ENCODE results near the gene OSBPL9.
A peak's percentile ranks its signal among the peaks of the same experiment; 100 is the strongest.
"Not testable (repeated sequence)": the region's sequence is repeated elsewhere in the genome, so short reads cannot be mapped to it uniquely, and the experiment has no call there.

The OSBPL9 gene

GRCh38 chr1:51669272-51669671 is 52.4 kb downstream of the OSBPL9 start:
- DNase-seq = no peak

GRCh38 chr1:51669816-51670215 is 52.9 kb downstream of the OSBPL9 start:
- DNase-seq = no peak

DNA sequence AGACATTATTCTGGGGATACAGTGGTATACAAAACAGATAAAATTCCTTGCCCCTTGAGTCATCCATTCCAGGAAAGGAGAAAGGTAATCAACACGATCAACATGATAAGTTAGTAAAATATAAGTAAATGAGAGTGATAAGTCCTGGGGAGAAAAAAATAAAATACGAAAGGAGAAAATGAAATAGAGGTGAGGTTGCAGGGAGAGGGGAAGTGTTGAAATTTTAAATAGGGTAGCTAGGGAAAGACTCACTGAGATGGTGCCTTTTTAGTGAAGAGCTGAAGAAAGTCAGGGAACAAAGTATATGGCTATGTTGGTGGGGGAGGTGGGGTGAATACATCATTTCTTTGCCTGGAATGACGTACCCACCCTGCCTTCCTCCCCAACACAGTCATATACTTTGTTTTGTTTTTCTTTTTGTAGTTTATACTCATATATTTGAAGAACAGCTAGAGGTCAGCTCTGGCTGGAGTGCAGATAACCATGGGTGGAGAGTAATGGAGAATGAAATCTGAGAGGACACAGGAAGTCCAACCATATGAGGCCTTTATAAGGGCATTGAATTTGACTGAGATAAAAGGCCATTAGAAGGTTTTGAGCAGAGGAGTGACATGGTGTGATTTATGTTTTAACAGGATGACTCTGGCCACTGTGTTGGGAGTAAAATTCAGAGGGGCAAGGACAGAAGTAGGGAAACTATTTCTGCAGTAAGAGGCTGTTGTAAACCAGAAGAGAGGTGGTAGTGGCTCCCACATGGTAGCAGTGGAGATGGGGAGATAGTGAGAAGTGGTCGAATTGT is 54.8 kb downstream of the OSBPL9 start:
- DNase-seq = no peak

GRCh38 chr1:51673279-51673678 is 56.4 kb downstream of the OSBPL9 start:
- DNase-seq = no peak

DNA sequence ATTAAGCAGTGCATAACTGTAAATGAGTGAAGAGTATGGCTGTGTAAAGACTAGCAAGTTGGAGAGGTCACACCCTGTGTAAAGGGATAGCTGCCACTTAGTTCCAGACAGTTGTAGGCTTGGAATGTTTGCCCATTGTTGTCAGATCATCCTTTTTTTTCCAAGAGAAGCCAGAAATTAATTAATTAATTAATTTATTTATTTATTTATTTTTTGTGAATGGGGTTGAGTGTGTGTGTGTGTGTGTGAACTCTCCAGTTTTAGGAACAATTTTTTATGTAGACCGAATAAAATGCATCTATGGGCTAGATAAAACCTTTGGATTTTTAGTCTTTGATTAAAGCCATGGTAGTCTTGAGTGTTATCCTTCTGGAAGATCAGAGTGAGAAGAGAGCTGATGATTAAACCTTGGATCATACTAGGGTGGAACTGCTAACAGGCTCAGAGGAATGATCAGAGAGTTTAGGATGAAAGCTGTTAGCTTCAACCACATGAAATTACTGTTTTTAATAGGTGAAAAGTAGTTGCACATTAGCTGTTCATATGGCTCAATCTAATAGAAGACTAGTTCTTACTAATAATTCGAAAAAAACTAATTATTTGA is 58.4 kb downstream of the OSBPL9 start:
- no peak for DNase-seq

GRCh38 chr1:51679435-51679834 is 62.5 kb downstream of the OSBPL9 start:
- no peak for DNase-seq

DNA sequence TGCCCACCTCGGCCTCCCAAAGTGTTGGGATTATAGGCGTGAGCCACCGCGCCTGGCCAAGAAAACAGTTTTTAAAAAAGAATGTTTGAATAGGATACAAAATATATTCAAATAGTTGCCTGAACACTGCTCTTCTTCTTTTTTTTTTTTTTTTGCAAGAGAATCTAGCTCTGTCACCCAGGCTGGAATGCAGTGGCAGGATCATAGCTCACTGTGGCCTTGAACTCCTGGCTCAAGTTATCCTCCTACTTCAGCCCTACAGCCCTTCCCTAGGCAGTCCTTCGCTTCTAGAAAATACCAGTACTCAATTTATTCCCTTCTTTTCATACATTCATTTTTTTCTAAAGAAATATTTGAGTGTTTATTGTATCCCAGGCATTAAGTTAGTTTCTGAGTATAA is 67.9 kb downstream of the OSBPL9 start:
- DNase-seq = no peak

- no peak for DNase-seq
Measured at GRCh38 chr1:51686450-51686849, 69.6 kb downstream of the OSBPL9 start.

DNA sequence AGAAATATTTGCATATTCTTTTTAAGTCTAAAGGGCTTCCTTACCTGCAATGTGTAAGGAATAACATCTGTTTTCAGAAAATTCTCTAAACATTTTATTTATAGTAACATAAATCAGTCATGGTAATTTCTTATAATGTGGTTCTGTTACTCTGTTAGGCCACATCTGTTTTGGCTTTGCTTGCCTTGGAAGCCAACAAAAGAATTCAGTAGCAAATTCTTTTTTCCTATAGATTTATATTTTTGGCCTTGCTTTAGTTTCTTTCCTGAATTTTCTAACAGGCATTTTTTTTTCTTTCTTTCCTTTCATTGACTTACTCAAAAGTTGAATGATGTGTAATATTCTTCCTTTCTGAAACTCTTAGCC is 72.2 kb downstream of the OSBPL9 start:
- no peak for DNase-seq

- DNase-seq = no peak
Measured at GRCh38 chr1:51689643-51690042, 72.8 kb downstream of the OSBPL9 start.

DNA sequence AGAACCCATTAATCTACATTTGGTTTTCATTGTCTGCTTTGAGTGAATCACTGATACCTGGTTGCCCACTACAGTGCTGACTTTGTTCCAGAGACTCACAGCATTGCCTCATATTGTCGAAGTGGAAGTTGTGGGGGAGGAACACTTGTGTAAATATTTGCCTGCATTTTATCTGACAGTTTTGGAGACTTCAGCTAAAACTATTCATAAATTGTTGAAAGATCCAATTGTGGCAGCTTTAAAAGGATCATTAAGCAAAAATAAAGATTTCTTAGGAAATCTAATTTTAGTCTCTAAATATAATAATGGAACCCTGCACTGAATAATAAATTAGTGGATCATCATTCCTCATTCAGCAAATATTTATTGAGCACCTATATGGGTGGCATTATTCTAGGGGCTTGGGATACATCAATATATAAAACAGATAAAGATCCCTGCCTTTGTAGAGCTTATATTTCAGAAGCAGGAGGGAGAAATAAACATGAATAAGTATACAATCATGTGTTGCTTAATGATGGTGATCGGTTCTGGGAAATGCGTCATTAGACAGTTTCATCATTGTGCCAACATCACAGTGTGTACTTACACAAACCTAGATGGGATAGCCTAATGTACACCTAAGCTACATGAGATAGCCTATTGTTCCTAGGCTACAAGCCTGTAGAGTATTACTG is 73.5 kb downstream of the OSBPL9 start:
- peak in 1 of 2 donors; percentile 10 for DNase-seq

GRCh38 chr1:51691920-51692319 is 75.0 kb downstream of the OSBPL9 start:
- DNase-seq = no peak

- no peak for DNase-seq
Measured at GRCh38 chr1:51693419-51694155, 76.7 kb downstream of the OSBPL9 start.

DNA sequence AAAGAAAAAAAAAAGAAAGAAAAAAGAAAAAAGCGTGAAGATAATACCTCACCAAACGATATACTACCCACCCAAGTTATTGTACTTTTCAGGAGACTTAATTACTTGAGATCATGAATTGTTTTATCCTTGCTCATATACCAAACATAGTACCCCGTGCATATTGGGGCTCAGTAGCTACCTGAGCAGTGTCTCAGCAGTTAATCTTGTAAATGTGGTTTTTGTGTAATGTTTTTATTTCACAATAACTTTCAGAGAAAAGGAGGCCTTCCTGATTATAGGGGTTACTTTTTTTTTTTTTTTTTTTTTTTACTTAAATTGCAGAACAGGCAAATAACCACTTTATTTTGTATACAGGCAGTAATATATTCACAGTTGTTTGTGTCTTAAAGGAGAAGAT is 80.3 kb downstream of the OSBPL9 start:
- DNase-seq = no peak

DNA sequence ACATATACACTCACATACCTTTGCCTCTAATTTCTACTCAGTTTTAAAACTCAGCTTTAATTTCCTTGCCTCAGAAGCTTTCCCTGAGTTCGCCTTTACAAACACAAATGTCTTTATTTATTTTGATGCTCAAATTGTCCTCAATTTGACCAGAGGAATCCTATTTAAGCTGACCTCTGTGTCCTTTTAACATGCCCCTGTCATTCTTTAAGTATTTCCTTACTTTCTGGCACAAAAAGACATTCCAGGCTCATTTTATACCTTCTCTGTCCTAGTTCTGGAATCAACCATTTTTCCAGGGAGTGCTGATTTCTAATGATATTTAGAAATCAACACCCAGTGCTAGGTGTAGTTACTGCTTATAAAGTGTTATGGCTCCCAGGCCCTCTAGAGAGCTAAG is 82.5 kb downstream of the OSBPL9 start:
- DNase-seq = no peak

GRCh38 chr1:51701782-51702181 is 84.9 kb downstream of the OSBPL9 start:
- not testable (repeated sequence) for DNase-seq

DNA sequence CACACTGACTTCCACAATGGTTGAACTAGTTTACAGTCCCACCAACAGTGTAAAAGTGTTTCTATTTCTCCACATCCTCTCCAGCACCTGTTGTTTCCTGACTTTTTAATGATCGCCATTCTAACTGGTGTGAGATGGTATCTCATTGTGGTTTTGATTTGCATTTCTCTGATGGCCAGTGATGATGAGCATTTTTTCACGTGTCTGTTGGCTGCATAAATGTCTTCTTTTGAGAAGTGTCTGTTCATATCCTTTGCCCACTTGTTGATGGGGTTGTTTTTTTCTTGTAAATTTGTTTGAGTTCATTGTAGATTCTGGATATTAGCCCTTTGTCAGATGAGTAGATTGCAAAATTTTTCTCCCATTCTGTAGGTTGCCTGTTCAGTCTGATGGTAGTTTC is 85.3 kb downstream of the OSBPL9 start:
- not testable (repeated sequence) for DNase-seq

- no peak for DNase-seq
Measured at GRCh38 chr1:51705035-51705434, 88.1 kb downstream of the OSBPL9 start.

GRCh38 chr1:51708911-51709760 is 92.2 kb downstream of the OSBPL9 start:
- DNase-seq = no peak

- DNase-seq = no peak
Measured at GRCh38 chr1:51709951-51710350, 93.1 kb downstream of the OSBPL9 start.

DNA sequence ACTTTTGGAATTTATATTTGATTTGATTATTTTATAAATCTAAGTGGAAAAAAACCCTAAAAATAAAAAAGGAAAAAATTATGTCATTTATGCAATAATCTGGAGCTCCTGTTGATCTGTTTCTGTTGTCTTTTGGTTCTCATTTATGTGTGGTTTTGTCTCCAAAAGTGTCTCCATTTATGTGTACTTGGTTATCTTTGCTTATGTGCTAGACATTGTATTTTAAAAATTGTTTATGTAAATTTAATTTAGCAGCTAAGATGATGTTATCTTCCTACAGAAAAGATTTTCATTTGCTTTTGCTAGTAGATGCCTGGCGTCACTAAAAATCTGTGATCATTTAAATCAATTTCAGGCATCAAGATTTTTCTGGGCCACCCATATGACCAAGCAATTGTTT is 95.7 kb downstream of the OSBPL9 start:
- DNase-seq = no peak

DNA sequence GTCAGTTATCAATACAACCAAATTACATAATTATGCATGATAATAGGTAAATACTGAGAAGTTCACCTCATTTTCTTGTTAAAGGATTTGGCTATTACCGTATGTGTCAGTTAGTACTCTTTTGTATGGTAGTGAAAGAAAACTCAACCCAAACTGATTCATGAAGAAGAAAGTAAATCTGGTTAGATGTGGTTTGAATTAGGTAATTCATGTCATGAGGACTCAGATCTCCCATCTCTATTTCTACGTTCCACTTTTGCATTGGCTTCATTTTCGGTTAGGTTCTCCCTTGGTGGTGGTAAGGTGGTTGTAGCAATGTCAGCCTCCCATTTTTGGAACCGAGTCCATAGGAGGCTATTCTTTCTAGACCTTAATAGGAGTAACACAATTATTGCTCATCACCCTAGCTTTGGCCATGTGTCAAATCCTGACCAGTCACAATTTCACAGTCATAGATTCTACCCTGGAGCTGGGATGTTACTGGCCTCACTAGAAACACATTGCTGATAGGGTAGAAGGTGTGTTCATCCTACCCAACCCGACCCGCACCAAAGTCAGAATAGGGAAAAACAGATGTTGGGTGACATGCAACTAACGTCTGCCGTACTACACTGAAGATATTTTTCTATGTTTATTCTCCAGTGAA is 97.6 kb downstream of the OSBPL9 start:
- DNase-seq = no peak
